Measurements from ENCODE around the gene SRSF9.

The SRSF9 gene

DNA sequence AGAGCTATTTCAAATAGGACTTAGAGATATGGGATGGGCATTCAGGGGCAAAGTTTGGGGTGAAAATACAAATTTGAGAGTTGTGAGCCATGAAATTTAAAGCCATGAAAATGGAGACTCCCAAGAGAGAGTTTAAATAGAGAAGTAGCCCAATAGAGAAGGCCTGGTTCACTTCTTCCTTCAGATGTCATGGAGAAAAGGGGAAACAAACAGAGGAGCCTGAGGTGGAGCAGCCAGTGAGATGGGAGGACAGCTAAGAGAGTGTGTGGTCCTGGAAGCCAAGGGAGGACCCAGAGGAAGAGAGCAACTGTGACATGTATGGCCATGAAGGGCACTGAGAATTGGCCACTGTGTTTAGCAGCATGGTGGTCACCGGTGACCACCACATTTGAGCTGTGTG is 14.1 kb upstream of the SRSF9 start:
- no peak for DNase-seq (ENCODE audit: low read depth in 1 of 2, low spot score in 1 of 2)

GRCh38 chr12:120481022-120481767 is 11.6 kb upstream of the SRSF9 start:
- no peak for DNase-seq (ENCODE audit: low read depth in 1 of 2, low spot score in 1 of 2)

- no peak for DNase-seq (ENCODE audit: low read depth in 1 of 2, low spot score in 1 of 2)
Measured at GRCh38 chr12:120480211-120480610, 10.7 kb upstream of the SRSF9 start.

GRCh38 chr12:120479458-120479857 is 9.9 kb upstream of the SRSF9 start:
- no peak for DNase-seq (ENCODE audit: low read depth in 1 of 2, low spot score in 1 of 2)

DNA sequence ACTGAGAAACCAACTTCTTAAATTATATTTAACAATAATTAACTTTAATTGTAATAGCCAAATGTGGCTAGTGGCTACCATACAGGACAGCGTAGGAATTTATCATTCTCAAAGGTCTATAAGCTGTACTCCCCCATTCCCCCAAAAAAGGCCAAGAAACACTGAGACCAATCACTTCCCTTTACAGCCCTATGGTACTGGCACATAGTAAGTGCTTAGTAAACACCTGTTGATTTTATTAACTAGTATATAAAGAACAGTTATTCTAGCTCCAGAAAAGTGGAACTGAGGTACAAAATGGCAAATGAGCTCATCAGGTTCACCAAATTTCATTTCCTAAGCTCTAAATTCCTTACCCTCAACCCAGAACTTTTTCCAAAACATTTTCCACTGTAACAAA is 6.1 kb upstream of the SRSF9 start:
- DNase-seq (ENCODE audit: low read depth in 1 of 2, low spot score in 1 of 2), result no peak

- no peak for DNase-seq (ENCODE audit: low read depth in 1 of 2, low spot score in 1 of 2)
Measured at GRCh38 chr12:120474616-120474960, 5.0 kb upstream of the SRSF9 start.

GRCh38 chr12:120473807-120474615 is 4.5 kb upstream of the SRSF9 start:
- DNase-seq (ENCODE audit: low read depth in 1 of 2, low spot score in 1 of 2), result no peak

DNA sequence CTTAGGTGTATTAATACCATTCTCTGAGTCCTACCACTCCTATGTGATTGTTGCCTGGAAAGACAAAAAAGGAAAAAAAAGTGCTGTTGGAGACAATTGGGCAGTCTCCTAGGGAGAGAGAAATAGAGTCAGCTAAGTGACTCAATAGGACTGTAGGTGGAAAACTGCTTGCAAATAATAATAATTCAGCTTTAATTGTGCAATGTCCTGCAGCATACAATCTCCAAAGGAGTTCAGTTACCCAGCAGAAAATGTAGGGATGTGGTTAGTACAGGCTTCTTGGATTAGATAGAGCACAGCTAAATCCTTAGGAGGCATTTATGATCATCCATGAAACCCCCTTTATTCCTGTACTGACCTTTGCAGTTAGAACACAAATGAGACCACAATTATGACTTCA is 3.0 kb upstream of the SRSF9 start:
- no peak for DNase-seq (ENCODE audit: low read depth in 1 of 2, low spot score in 1 of 2)

GRCh38 chr12:120470150-120470784 is 719 bp upstream of the SRSF9 start:
- DNase-seq (ENCODE audit: low read depth in 1 of 2, low spot score in 1 of 2), result no peak

GRCh38 chr12:120468821-120469449 is 613 bp downstream of the SRSF9 start:
- peak in 1 of 2 donors; percentile 28 for DNase-seq (ENCODE audit: low read depth in 1 of 2, low spot score in 1 of 2)

DNA sequence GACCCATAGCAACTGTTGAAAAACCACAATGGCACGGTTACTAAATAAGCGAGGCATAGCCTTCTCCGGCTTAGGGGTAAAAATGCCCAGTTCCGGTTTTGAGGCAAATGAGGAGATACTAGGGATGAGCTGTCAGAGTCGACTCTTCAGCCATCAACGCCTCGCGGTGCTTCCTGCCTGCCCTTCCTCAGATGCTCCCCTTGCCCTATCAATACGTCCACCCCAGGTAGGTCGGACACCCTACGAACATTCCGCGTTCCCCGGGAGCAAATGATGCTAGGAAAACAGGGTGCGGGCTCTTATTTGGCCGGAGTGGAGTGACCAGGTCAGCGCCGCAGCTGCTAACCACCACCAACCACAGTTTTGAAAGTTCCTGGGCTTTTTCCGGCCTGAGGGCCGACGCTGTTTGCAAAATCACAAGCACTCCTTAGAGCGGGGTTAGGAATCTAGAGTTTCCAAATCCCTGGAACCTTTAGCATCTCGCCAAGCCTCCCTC is 1.2 kb downstream of the SRSF9 start:
- DNase-seq (ENCODE audit: low read depth in 1 of 2, low spot score in 1 of 2), result no peak

DNA sequence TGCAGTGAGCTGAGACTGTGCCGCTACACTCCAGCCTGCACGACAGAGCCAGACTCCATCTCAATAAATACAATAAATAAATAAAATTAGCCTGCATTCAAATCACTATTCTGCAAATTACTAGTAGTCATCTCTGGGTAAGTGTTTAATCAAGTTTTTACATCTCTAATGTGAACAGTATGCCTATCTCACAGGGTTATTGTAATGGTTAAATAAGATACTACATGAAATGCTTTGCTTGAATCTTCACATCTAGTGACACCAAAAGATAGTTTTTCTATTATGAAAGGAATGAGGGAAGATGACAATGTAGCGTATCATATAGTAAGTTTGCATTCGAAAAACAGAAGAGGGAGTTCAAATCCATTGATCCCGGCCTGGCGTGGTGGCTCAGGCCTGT is 2.1 kb downstream of the SRSF9 start:
- DNase-seq (ENCODE audit: low read depth in 1 of 2, low spot score in 1 of 2), result no peak

DNA sequence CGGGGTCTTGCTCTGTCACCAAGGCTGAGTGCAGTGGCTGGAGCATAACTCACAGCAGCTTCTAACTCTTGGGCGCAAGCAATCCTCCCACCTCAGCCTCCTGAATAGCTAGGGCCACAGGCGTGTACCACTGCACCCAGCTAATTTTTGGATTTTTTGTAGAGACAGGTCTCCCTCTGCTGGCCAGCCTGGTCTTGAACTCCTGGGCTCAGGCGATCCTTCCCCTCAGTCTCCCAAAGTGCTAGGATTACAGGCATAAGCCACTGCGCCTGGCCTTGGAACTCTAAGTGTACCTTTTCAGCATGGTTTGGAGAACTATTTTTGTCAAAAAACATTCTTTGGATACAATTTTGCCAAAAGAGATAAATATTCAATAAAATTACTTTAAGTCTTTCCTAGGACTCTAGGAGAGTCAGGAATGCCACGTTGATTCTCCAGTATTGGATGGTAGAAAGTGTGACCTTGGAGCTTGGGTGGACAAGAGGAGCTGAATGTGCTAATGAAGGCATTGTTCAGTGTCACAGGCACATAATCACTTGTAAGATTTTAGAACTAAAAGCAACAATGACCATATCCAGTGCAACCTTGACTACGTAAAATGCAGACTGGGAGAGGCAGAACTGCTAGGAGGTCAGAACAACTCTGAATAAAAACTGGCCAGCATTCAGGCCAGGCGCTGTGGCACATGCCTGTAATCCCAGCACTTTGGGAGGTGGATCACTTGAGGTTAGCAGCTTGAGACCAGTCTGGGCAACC is 2.8 kb downstream of the SRSF9 start:
- no peak for DNase-seq (ENCODE audit: low read depth in 1 of 2, low spot score in 1 of 2)

GRCh38 chr12:120465756-120466155 is 3.8 kb downstream of the SRSF9 start:
- DNase-seq (ENCODE audit: low read depth in 1 of 2, low spot score in 1 of 2), result no peak

DNA sequence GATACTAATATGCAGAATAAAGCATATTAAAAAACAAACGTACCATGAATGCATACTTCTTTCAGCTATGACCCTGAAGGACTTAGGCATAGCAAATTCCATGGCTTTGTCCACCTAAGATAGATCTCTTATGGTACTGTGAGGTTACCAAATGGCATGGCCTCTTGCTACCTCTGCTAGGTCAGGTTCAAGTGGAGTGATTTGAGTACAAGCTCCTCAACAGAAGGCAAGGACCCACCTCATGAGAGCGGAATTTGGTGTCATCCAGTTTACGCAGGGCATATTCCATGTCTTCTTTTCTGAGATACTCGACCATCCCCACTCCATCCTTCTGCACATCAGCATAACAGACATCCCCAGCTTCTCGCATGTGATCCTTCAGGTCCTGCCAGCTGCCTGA is 5.8 kb downstream of the SRSF9 start:
- no peak for DNase-seq (ENCODE audit: low read depth in 1 of 2, low spot score in 1 of 2)

DNA sequence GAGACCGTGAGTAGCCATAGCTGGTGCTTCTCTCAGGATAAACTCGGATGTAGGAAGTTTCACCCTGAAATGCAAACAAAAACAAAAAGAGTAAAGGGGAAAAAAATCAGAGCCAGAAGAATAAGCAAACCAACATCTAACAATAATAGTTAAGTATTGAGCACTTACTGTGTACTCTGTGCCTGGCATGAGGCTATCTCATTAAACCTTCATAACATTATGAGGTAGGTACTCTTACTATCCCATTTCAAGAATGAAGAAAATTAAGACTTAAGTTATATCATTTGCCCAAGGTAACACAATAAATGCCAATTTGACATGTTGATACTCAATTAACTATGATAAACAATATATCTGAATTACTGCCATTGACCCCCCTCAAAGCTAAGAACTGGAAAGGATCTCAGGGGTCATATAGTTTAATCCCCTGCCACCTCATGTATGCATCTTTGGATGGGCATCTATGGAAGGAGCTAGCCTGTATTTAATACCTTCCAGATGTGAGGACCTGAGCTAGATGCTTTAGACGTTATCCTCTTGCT is 7.4 kb downstream of the SRSF9 start:
- no peak for DNase-seq (ENCODE audit: low read depth in 1 of 2, low spot score in 1 of 2)

- DNase-seq (ENCODE audit: low read depth in 1 of 2, low spot score in 1 of 2), result no peak
Measured at GRCh38 chr12:120460157-120460556, 9.4 kb downstream of the SRSF9 start.

- no peak for DNase-seq (ENCODE audit: low read depth in 1 of 2, low spot score in 1 of 2)
Measured at GRCh38 chr12:120457133-120457532, 12.4 kb downstream of the SRSF9 start.

GRCh38 chr12:120455302-120455701 is 14.2 kb downstream of the SRSF9 start:
- no peak for DNase-seq (ENCODE audit: low read depth in 1 of 2, low spot score in 1 of 2)

DNA sequence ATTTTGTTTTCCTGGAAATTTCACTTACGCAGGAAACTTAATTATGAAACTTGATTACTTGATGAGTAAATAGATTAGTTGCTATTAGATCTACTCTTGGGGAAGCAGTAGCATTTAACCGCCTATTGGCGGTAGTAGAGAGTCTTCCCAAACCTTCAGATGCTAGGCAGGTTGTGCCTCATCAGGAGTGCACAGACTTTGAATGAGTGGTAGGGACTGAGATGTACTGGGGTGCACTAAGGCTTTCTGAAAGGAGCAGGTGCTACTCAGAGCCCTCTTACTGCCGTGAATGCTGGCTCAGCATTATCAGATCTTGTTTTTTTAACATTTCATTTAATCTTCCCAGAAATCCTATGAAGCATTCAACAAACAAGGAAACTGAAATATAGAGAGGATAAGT is 15.6 kb downstream of the SRSF9 start:
- DNase-seq (ENCODE audit: low read depth in 1 of 2, low spot score in 1 of 2), result peak in 1 of 2 donors; percentile 15

Data from activated CD4-positive, alpha-beta T cell treated with anti-CD3 and anti-CD28 coated beads, Interleukin-2, amount 50 U/mL, for 24 hours (primary cell).